ENCODE measurements around the gene EPHA4.

GRCh38 chr2:221562226-221562625, 9.9 kb downstream of the EPHA4 start:
- no peak for TF ChIP-seq CTCF (IDR thresholded peaks at IDR 0.05)
- no peak for TF ChIP-seq EP300 (IDR thresholded peaks at IDR 0.05)
